ENCODE measurements around the gene SH3TC1. TPM values are rescaled to one million over a fixed set of nuclear protein-coding genes. Genes with fewer than 3 reads are reported as not detected.

Gene SH3TC1
- polyA plus RNA-seq, 2 of the 4 experiments (the other 2 are of a cell fraction) = 2.8 to 7.4 TPM

- TF ChIP-seq HOXB13 (CRISPR knock-in tag; IDR thresholded peaks at IDR 0.05; ENCODE audit: low read depth) = peak; percentile 77; the same call in 1 of the 2 replicates
- TF ChIP-seq NFE2L2 (conservative IDR thresholded peaks at IDR 0.05; ENCODE audit: low read length) = peak; percentile 99
- TF ChIP-seq HEYL (CRISPR knock-in tag; IDR thresholded peaks at IDR 0.05) = no peak
- TF ChIP-seq ZFP36 (IDR thresholded peaks at IDR 0.05; ENCODE audit: borderline replicate concordance, partially characterized antibody) = no peak
- TF ChIP-seq POLR2A (IDR thresholded peaks at IDR 0.05; ENCODE audit: low read length) = no peak
- no peak for TF ChIP-seq EHMT2 (IDR thresholded peaks at IDR 0.05; ENCODE audit: low read depth)
- TF ChIP-seq JUNB (IDR thresholded peaks at IDR 0.05) = no peak
- TF ChIP-seq ZNF302 (CRISPR knock-in tag; IDR thresholded peaks at IDR 0.05) = no peak
- TF ChIP-seq EHF (CRISPR knock-in tag; IDR thresholded peaks at IDR 0.05) = no peak
- TF ChIP-seq TP53 (CRISPR knock-in tag; IDR thresholded peaks at IDR 0.05) = no peak
- no peak for TF ChIP-seq CBX8 (IDR thresholded peaks at IDR 0.05)
- TF ChIP-seq RFX5 (IDR thresholded peaks at IDR 0.05) = no peak
- no peak for TF ChIP-seq FOSL2 (IDR thresholded peaks at IDR 0.05)
- TF ChIP-seq FOSL2 (CRISPR knock-in tag; IDR thresholded peaks at IDR 0.05) = peak; percentile 69
- no peak for TF ChIP-seq RARB (CRISPR knock-in tag; IDR thresholded peaks at IDR 0.05)
- TF ChIP-seq CTCF (IDR thresholded peaks at IDR 0.05) = no peak
These were observed 29.5 kb downstream of the SH3TC1 start (continued) for GRCh38 chr4:8228319-8229250.

- ChIA-PET CTCF (interaction anchor here (1.0 to 4.0 kb wide), 3 partner anchors 13 to 174 kb away, joined by 4 to 20 read pairs (median 19); no protein-coding TSS in a partner anchor), POLR2A (no interaction called here)
- no peak for TF ChIP-seq EHMT2 (IDR thresholded peaks at IDR 0.05; ENCODE audit: low read depth)
- TF ChIP-seq, protein P1, sequence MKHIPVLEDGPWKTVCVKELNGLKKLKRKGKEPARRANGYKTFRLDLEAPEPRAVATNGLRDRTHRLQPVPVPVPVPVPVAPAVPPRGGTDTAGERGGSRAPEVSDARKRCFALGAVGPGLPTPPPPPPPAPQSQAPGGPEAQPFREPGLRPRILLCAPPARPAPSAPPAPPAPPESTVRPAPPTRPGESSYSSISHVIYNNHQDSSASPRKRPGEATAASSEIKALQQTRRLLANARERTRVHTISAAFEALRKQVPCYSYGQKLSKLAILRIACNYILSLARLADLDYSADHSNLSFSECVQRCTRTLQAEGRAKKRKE (CRISPR knock-in tag; IDR thresholded peaks at IDR 0.05; ENCODE audit: low read depth) = no peak
- TF ChIP-seq HES2 (IDR thresholded peaks at IDR 0.05) = no peak
- DNase-seq (ENCODE audit: low read depth in 1 of 2, low spot score in 1 of 2) (no peak), ATAC-seq (no peak), FAIRE-seq (no peak)
- Histone ChIP-seq H3K9me3 (no peaks in the 10 kb centered on the region), H3K4me1 (peaks cover 35% of the 10 kb centered on the region), H3K27ac (peak overlapping the region; percentile 84 to 97), H3K4me3 (no peak overlapping the region), H3K4me2 (no peak overlapping the region; the same call in 2 of the 3 replicates)
- WGBS (ENCODE audit: missing lambda C conversion rate) = 90% methylated on average over 12 of the region's 17 CpGs
These were observed 30.4 kb downstream of the SH3TC1 start for GRCh38 chr4:8229331-8229975.

DNA sequence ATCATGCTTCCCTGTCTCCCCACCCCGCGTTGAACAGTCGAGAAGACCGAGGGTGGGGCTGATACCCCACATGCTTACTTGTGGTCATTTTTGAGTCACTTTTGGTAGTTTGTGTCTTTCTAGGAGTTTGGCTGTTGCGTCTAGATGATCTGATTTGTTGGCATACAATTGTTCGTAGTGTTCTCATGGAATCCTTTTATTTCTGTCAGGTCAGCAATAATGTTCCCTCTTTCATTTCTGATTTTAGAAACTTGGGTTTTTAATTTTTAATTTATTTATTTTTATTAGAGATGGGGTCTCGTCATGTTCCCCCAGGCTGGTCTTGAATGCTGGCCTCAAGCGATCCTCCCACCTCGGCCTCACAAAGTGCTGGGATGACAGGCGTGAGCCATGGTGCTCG is 30.9 kb downstream of the SH3TC1 start:
- Histone ChIP-seq H3K27ac (peak overlapping the region; percentile 84 to 97; a peak in 3 of 6 replicates), H3K4me3 (no peak overlapping the region), H3K9me3 (no peaks in the 10 kb centered on the region), H3K4me2 (no peak overlapping the region), H3K4me1 (peaks cover 35% of the 10 kb centered on the region)
- ChIA-PET POLR2A (interaction anchor here (0.6 kb wide), 1 partner anchor 63 kb away, joined by 3 read pairs; no protein-coding TSS in a partner anchor), CTCF (interaction anchor here (0.6 to 2.3 kb wide), 2 partner anchors 11 to 173 kb away, joined by 4 to 6 read pairs; no protein-coding TSS in a partner anchor)
- TF ChIP-seq SMC3 (IDR thresholded peaks at IDR 0.05) (no peak), MAFK (IDR thresholded peaks at IDR 0.05; ENCODE audit: partially characterized antibody) (peak; percentile 82)
- TF ChIP-seq, protein P2, sequence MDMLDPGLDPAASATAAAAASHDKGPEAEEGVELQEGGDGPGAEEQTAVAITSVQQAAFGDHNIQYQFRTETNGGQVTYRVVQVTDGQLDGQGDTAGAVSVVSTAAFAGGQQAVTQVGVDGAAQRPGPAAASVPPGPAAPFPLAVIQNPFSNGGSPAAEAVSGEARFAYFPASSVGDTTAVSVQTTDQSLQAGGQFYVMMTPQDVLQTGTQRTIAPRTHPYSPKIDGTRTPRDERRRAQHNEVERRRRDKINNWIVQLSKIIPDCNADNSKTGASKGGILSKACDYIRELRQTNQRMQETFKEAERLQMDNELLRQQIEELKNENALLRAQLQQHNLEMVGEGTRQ (IDR thresholded peaks at IDR 0.05) = no peak
- WGBS (ENCODE audit: missing lambda C conversion rate) = 96% methylated on average over 11 of the region's 11 CpGs
- FAIRE-seq (no peak), ATAC-seq (no peak), DNase-seq (ENCODE audit: low read depth in 1 of 2, low spot score in 1 of 2) (no peak)
